Temporal lobe (tissue), 1 donor: ENCODE data around the gene MRPS18A. TPM values are rescaled to one million over a fixed set of nuclear protein-coding genes. Genes with fewer than 3 reads are reported as not detected.

Source experiments
- total RNA-seq: library from RNA; depleted of rRNA; stranded (reverse); fragments of >200 nt; gene quantifications from one replicate; pipeline ENCODE4 v1.2.3, GENCODE V29; 2014

MRPS18A gene
- total RNA-seq, 1 donor from 2014 or later = 12.3 TPM

Other genes starting within 250 kb of the MRPS18A start
- 4.4 TPM for gene DLK2, start 232.2 kb downstream of the MRPS18A start, total RNA-seq
- 4.4 TPM for gene TJAP1, start 210.2 kb downstream of the MRPS18A start, total RNA-seq
- gene LRRC73, start 177.4 kb downstream of the MRPS18A start, total RNA-seq = 5.7 TPM
- gene YIPF3, start 170.9 kb downstream of the MRPS18A start, total RNA-seq = 61.0 TPM
- gene POLR1C, start 170.7 kb downstream of the MRPS18A start, total RNA-seq = 18.4 TPM
- gene XPO5, start 111.8 kb downstream of the MRPS18A start, total RNA-seq = 29.7 TPM
- 7.4 TPM for gene POLH, start 111.6 kb downstream of the MRPS18A start, total RNA-seq
- gene GTPBP2, start 58.5 kb downstream of the MRPS18A start, total RNA-seq = 23.6 TPM
- gene MAD2L1BP, start 52.0 kb downstream of the MRPS18A start, total RNA-seq = 20.9 TPM
- gene RSPH9, start 42.8 kb downstream of the MRPS18A start, total RNA-seq = 5.7 TPM
- 27.3 TPM for gene VEGFA, start 82.4 kb upstream of the MRPS18A start, total RNA-seq